HTR-8/SVneo (cell line): Measurements from ENCODE around the gene PRAMEF4.
A peak's percentile ranks its signal among the peaks of the same experiment; 100 is the strongest.
"Not testable (repeated sequence)": the region's sequence is repeated elsewhere in the genome, so short reads cannot be mapped to it uniquely, and the experiment has no call there.

Source experiments
- DNase-seq: peaks from one replicate; pipeline ENCODE4 v3.0.0; 2011; ENCODE audit warnings: low spot score, mixed read lengths; ENCODE audit not compliant: insufficient read length
- FAIRE-seq: peaks from 2 replicates; lab custom pipeline; 2011; peaks lifted over from hg19 to GRCh38; lab: Jason Lieb, UNC

Gene PRAMEF4

GRCh38 chr1:12886101-12886500 is at the start of gene PRAMEF4:
Gene PRAMEF4, minus strand, starts transcription at chr1:12886201. Its CDS starts 2,807 bp downstream, at chr1:12883394.
- not testable (repeated sequence) for FAIRE-seq, DNase-seq

GRCh38 chr1:12924368-12924767 is 38.4 kb upstream of the PRAMEF4 start:
- not testable (repeated sequence) for DNase-seq, FAIRE-seq

- not testable (repeated sequence) for DNase-seq, FAIRE-seq
Observed at GRCh38 chr1:12921749-12922148, 35.7 kb upstream of the PRAMEF4 start.

GRCh38 chr1:12916310-12916709 is 30.3 kb upstream of the PRAMEF4 start, which contains the start of gene PRAMEF7:
Gene PRAMEF7, plus strand, starts transcription at chr1:12916610. Its CDS starts 1,083 bp downstream, at chr1:12917693.
- not testable (repeated sequence) for DNase-seq, FAIRE-seq

DNA sequence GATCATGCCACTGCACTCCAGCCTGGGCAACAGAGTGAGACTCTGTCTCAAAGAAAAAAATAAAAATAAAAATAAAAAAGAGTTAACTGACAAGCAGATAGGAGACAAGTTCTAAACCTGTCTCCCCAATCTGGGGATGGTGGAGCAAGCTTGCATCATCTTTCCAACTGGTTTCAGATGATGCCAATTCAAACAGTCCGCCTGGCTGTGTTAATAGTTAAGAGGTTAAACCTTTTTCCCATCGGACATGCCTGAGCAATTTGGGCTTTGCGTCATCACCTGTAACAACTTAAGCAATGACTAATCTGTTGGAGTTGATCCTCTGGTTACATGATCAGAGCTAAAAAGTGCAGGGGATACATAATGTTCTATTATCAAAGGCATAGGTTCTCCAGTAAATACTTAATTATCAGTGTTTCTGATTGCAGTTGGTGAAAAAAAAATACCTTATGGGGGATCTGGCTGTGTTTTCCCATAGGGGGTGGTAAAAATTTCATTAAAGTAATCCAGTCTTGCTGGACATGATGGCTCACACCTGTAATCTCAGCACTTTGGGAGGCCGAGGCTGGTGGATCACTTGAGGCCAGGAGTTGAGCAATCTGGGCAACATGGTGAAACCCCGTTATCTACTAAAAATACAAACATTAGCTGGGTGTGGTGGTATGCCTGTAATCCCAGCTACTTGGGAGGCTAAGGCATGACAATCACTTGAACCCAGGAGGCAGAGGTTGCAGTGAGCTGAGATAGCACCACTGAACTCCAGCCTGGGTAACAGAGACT is 18.0 kb upstream of the PRAMEF4 start:
- FAIRE-seq, DNase-seq: not testable (repeated sequence)

GRCh38 chr1:12899186-12899585 is 13.2 kb upstream of the PRAMEF4 start:
- not testable (repeated sequence) for FAIRE-seq, DNase-seq

- not testable (repeated sequence) for DNase-seq, FAIRE-seq
Observed at GRCh38 chr1:12898170-12898569, 12.2 kb upstream of the PRAMEF4 start, which contains the start of gene PRAMEF10. Gene PRAMEF10, minus strand, starts transcription at chr1:12898270. Its CDS starts 2,423 bp downstream, at chr1:12895847.

GRCh38 chr1:12878453-12878852 is 7.5 kb downstream of the PRAMEF4 start:
- not testable (repeated sequence) for FAIRE-seq, DNase-seq

DNA sequence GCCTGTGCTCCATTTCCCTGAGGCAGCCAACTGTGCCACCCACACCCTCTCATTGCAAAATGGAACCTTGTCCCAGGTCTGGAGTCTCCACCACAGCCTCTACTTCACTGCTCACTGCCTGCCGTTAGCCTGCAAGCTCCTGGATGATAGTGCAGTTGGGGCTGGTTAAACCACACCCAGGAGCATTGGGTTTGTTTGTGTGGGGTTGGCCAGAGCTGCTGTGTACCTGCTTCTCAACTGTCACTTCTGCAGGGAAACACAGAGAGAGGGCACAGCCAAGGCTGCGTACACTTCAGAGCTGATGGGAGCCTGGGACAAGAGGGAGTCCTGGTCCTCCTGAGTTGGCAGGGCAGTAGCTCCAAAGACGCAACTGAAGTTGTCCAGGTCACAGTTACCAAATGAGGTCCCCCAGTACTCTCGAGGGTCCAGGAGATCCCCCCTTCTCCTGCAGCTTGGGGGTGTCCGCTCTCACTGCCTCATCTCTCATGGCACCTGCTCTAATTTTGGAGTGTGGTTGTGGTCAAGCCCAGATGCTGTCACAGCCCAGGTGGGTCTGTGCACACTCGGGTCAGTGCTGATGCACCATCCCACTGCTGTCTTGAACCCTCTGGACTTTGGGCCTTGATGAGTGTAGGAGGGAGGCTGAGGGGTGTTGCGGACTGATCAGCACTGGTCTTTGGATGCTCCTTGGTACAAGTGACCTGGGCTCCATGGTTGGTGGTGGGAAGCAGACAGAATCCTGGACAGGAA is 22.7 kb downstream of the PRAMEF4 start:
- DNase-seq, FAIRE-seq: not testable (repeated sequence)

DNA sequence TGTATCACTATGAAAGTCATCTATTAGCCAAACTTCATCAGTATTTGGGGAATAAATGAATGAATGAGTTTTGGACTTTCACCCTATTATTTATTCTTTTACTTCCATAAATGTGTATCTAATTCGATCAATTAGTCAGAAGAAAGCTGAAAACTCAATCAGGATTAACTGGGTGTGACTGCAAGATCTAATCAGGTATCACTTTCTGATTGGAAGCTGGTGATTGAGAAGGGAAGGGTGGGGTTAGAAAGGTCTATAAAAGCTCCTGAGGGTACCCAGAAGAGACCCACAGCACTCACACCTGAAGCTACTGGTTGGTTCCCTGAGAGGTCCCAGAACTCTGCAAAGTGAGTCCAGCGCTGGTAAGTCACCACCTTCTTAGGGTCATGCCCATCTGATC is 29.2 kb downstream of the PRAMEF4 start, which contains the start of gene PRAMEF2:
TSS of gene PRAMEF2 (plus strand) at position 301 of the 400 bp plus-strand sequence. CDS start 1,924 bp downstream, outside the sequence.
- DNase-seq, FAIRE-seq: not testable (repeated sequence)

GRCh38 chr1:12851779-12852178 is 34.2 kb downstream of the PRAMEF4 start:
- DNase-seq (peak; percentile 5), FAIRE-seq (no peak)

DNA sequence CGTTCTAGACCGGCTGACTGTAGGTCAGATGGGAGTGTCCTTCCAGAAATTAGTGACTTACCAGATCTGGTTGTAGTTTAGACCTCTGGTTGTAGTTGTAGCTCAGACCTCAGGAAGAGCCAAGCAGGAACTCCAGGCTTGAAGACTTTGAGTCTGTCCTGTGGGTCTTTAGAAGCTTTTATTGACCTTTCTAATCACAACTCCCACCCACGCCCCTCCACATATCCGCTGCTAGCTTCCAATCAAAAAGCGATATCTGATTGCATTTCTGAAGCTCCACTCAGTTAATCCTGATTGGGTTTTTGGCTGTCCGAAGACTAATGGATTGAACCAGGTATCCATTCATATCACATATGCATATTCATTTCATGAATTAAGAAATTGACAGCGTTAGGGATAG is 37.4 kb downstream of the PRAMEF4 start, which contains the start of gene HNRNPCL1:
TSS of gene HNRNPCL1 (minus strand) at position 101 of the 400 bp plus-strand sequence. CDS start 431 bp downstream, outside the sequence.
- FAIRE-seq, DNase-seq: not testable (repeated sequence)

DNA sequence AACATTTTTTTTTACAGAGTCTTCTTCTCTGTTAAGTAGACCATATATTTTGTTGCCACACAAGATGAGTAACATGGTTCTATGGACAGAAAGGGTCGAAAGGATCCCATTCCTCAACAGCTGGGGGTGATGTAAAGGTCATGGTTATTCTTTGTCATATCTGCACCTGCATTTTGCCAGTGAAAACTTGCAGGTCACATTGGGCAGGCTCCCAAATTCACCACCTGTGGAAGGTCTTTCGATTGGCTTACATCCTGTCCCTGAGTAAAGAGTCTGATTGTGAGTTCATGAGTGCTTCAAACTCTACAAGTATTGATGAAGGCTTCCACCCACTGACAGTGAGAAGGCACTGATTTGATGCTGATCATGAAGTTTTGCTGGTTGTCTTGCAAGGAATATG is 52.8 kb downstream of the PRAMEF4 start:
- DNase-seq, FAIRE-seq: not testable (repeated sequence)

GRCh38 chr1:12831310-12831709 is 54.7 kb downstream of the PRAMEF4 start, which contains the start of gene PRAMEF11:
Gene PRAMEF11, minus strand, starts transcription at chr1:12831410. Its CDS starts 2,621 bp downstream, at chr1:12828789.
- DNase-seq, FAIRE-seq: not testable (repeated sequence)
